HG02588 (cell line): ENCODE data around the gene FBXO44.
A peak's percentile ranks its signal among the peaks of the same experiment; 100 is the strongest.
"Not testable (repeated sequence)": the region's sequence is repeated elsewhere in the genome, so short reads cannot be mapped to it uniquely, and the experiment has no call there.

Experiments used
- ATAC-seq: cut with Tn5 transposase; IDR thresholded peaks from one replicate; pipeline ENCODE4 v1.9.1; 2021; ENCODE audit warnings: mild to moderate bottlenecking, moderate library complexity; ENCODE audit not compliant: unreplicated experiment

Gene FBXO44

GRCh38 chr1:11654137-11654938 is at the start of gene FBXO44, which contains the start of gene FBXO2:
FBXO44 (plus strand) TSS chr1:11654877; CDS start chr1:11655836, 959 bp downstream.
FBXO2 (minus strand) TSS chr1:11654429; CDS start chr1:11654340, 89 bp downstream.
- peak; percentile 46 for ATAC-seq

- ATAC-seq, result no peak
These were observed 47.9 kb upstream of the FBXO44 start for GRCh38 chr1:11606775-11607174.

- ATAC-seq, result not testable (repeated sequence)
These were observed 46.0 kb upstream of the FBXO44 start for GRCh38 chr1:11608596-11609130.

- not testable (repeated sequence) for ATAC-seq
These were observed 45.3 kb upstream of the FBXO44 start for GRCh38 chr1:11609378-11609777.

- no peak for ATAC-seq
These were observed 44.0 kb upstream of the FBXO44 start for GRCh38 chr1:11610629-11611180.

- ATAC-seq, result no peak
These were observed 42.9 kb upstream of the FBXO44 start for GRCh38 chr1:11611638-11612327.

- ATAC-seq, result no peak
These were observed 41.3 kb upstream of the FBXO44 start for GRCh38 chr1:11613347-11613746.

- no peak for ATAC-seq
These were observed 39.6 kb upstream of the FBXO44 start for GRCh38 chr1:11615090-11615489.

- ATAC-seq, result no peak
These were observed 37.9 kb upstream of the FBXO44 start for GRCh38 chr1:11616766-11617165.

GRCh38 chr1:11617314-11617713 is 37.4 kb upstream of the FBXO44 start:
- ATAC-seq, result no peak

GRCh38 chr1:11617741-11618140 is 36.9 kb upstream of the FBXO44 start:
- no peak for ATAC-seq

- ATAC-seq, result no peak
These were observed 34.3 kb upstream of the FBXO44 start for GRCh38 chr1:11620405-11620804.

GRCh38 chr1:11620924-11621323 is 33.8 kb upstream of the FBXO44 start:
- ATAC-seq, result no peak

GRCh38 chr1:11622398-11622797 is 32.3 kb upstream of the FBXO44 start:
- ATAC-seq, result no peak

- ATAC-seq, result no peak
These were observed 31.0 kb upstream of the FBXO44 start for GRCh38 chr1:11623702-11624101.

- no peak for ATAC-seq
These were observed 28.1 kb upstream of the FBXO44 start for GRCh38 chr1:11626551-11626950.

- no peak for ATAC-seq
These were observed 25.9 kb upstream of the FBXO44 start for GRCh38 chr1:11628767-11629166.

- ATAC-seq, result no peak
These were observed 25.3 kb upstream of the FBXO44 start for GRCh38 chr1:11629184-11630016.

GRCh38 chr1:11634365-11635192 is 20.1 kb upstream of the FBXO44 start:
- no peak for ATAC-seq

- ATAC-seq, result no peak
These were observed 16.6 kb upstream of the FBXO44 start for GRCh38 chr1:11638121-11638520.
